ENCODE measurements around the gene HOXD13.

- no peak for TF ChIP-seq CTCF (conservative IDR thresholded peaks at IDR 0.05)
- no peak for TF ChIP-seq EZH2 (IDR thresholded peaks at IDR 0.05; ENCODE audit: low read depth)
Measured at GRCh38 chr2:176111846-176112374, 19.4 kb downstream of the HOXD13 start.

Measured in PC-9 (cell line).